ENCODE data around the gene NUCB1. TPM values are rescaled to one million over a fixed set of nuclear protein-coding genes. Genes with fewer than 3 reads are reported as not detected.
"Not testable (repeated sequence)": the region's sequence is repeated elsewhere in the genome, so short reads cannot be mapped to it uniquely, and the experiment has no call there.

NUCB1 gene
- total and polyA plus RNA-seq, 2 experiments from 2014 or later, result 230 to 337 TPM

- peak overlapping the region; percentile 36 for H3K27ac ChIP-seq
- no peak overlapping the region for H3K4me3 ChIP-seq
- H3K4me1 ChIP-seq (ENCODE audit: low read depth), result peaks cover 28% of the 10 kb centered on the region
- H3K9me3 ChIP-seq (ENCODE audit: low read depth), result no peaks in the 10 kb centered on the region
- H3K36me3 ChIP-seq, result peaks cover 4% of the 10 kb centered on the region
- H3K27me3 ChIP-seq, result no peaks in the 10 kb centered on the region
- peak in 1 of 2 donors; percentile 35 for DNase-seq (ENCODE audit: low read depth in 1 of 2, low spot score in 1 of 2)
- no peak for TF ChIP-seq CTCF (IDR thresholded peaks at IDR 0.05; ENCODE audit: low read depth, low read length)
These were observed 32.9 kb upstream of the NUCB1 start for GRCh38 chr19:48867123-48867745.

- DNase-seq (ENCODE audit: low read depth in 1 of 2, low spot score in 1 of 2), result no peak
These were observed 32.4 kb upstream of the NUCB1 start for GRCh38 chr19:48867746-48868113.

GRCh38 chr19:48868114-48868886, 31.8 kb upstream of the NUCB1 start, which contains the start of gene PLEKHA4:
TSS of gene PLEKHA4 (minus strand) at chr19:48868617. CDS start at chr19:48867620, 997 bp downstream.
- no peak for TF ChIP-seq CTCF (IDR thresholded peaks at IDR 0.05; ENCODE audit: low read depth, low read length)
- H3K27me3 ChIP-seq, result no peaks in the 10 kb centered on the region
- H3K36me3 ChIP-seq, result peaks cover 6% of the 10 kb centered on the region
- H3K9me3 ChIP-seq (ENCODE audit: low read depth), result no peaks in the 10 kb centered on the region
- H3K4me1 ChIP-seq (ENCODE audit: low read depth), result peaks cover 29% of the 10 kb centered on the region
- H3K4me3 ChIP-seq, result no peak within 1 kb of the TSS
- H3K27ac ChIP-seq, result peak within 1 kb of the TSS; percentile 88
- peak in 1 of 2 donors; percentile 71 for DNase-seq (ENCODE audit: low read depth in 1 of 2, low spot score in 1 of 2)

More at GRCh38 chr19:48867746-48868113, 32.4 kb upstream of the NUCB1 start:
- H3K36me3 ChIP-seq, result peaks cover 4% of the 10 kb centered on the region
- no peaks in the 10 kb centered on the region for H3K9me3 ChIP-seq (ENCODE audit: low read depth)
- peak overlapping the region; percentile 36 for H3K27ac ChIP-seq
- H3K4me1 ChIP-seq (ENCODE audit: low read depth), result peaks cover 28% of the 10 kb centered on the region
- no peak for TF ChIP-seq CTCF (IDR thresholded peaks at IDR 0.05; ENCODE audit: low read depth, low read length)
- no peaks in the 10 kb centered on the region for H3K27me3 ChIP-seq
- H3K4me3 ChIP-seq, result no peak overlapping the region

- peaks cover 9% of the 10 kb centered on the region for H3K36me3 ChIP-seq
- peaks cover 46% of the 10 kb centered on the region for H3K4me1 ChIP-seq (ENCODE audit: low read depth)
- H3K4me3 ChIP-seq, result no peak overlapping the region
- no peak for TF ChIP-seq CTCF (IDR thresholded peaks at IDR 0.05; ENCODE audit: low read depth, low read length)
- DNase-seq (ENCODE audit: low read depth in 1 of 2, low spot score in 1 of 2), result no peak
- no peak overlapping the region for H3K27ac ChIP-seq
- H3K27me3 ChIP-seq, result no peaks in the 10 kb centered on the region
- no peaks in the 10 kb centered on the region for H3K9me3 ChIP-seq (ENCODE audit: low read depth)
These were observed 30.1 kb upstream of the NUCB1 start for GRCh38 chr19:48870048-48870447.

- not testable (repeated sequence) for H3K4me3 ChIP-seq; DNase-seq (ENCODE audit: low read depth in 1 of 2, low spot score in 1 of 2); H3K27me3 ChIP-seq; H3K9me3 ChIP-seq (ENCODE audit: low read depth)
- H3K4me1 ChIP-seq (ENCODE audit: low read depth), result peaks cover 57% of the 10 kb centered on the region
- peaks cover 13% of the 10 kb centered on the region for H3K36me3 ChIP-seq
- peak overlapping the region; percentile 28 for H3K27ac ChIP-seq
These were observed 28.5 kb upstream of the NUCB1 start for GRCh38 chr19:48871471-48872181.

All from cardiac muscle cell (in vitro differentiated cells and primary cell).